ENCODE data around the gene CEP41.

CEP41 gene

GRCh38 chr7:130430841-130431666, 9.8 kb downstream of the CEP41 start:
- Histone ChIP-seq H3K27me3 (replicated peaks; ENCODE audit: control insufficient read depth, insufficient read depth, low read length) (no peaks in the 10 kb centered on the region), H3K4me3 (replicated peaks; ENCODE audit: low read depth, low read length) (no peak overlapping the region), H3K36me3 (ENCODE audit: control insufficient read depth, insufficient read depth, low read length) (no peaks in the 10 kb centered on the region)
- no peak for DNase-seq (ENCODE audit: extremely low read depth, insufficient read length)
- TF ChIP-seq CTCF (IDR thresholded peaks at IDR 0.05; ENCODE audit: insufficient read depth, low read length, poor library complexity, severe bottlenecking), result no peak

GRCh38 chr7:130430115-130430514, 10.7 kb downstream of the CEP41 start:
- no peak for DNase-seq (ENCODE audit: extremely low read depth, insufficient read length)
- Histone ChIP-seq H3K36me3 (ENCODE audit: control insufficient read depth, insufficient read depth, low read length) (no peaks in the 10 kb centered on the region), H3K27me3 (replicated peaks; ENCODE audit: control insufficient read depth, insufficient read depth, low read length) (no peaks in the 10 kb centered on the region), H3K4me3 (replicated peaks; ENCODE audit: low read depth, low read length) (no peak overlapping the region)
- no peak for TF ChIP-seq CTCF (IDR thresholded peaks at IDR 0.05; ENCODE audit: insufficient read depth, low read length, poor library complexity, severe bottlenecking)

GRCh38 chr7:130429019-130429418, 11.8 kb downstream of the CEP41 start:
- Histone ChIP-seq H3K36me3 (ENCODE audit: control insufficient read depth, insufficient read depth, low read length) (no peaks in the 10 kb centered on the region), H3K4me3 (replicated peaks; ENCODE audit: low read depth, low read length) (no peak overlapping the region), H3K27me3 (replicated peaks; ENCODE audit: control insufficient read depth, insufficient read depth, low read length) (no peaks in the 10 kb centered on the region)
- TF ChIP-seq CTCF (IDR thresholded peaks at IDR 0.05; ENCODE audit: insufficient read depth, low read length, poor library complexity, severe bottlenecking), result no peak
- no peak for DNase-seq (ENCODE audit: extremely low read depth, insufficient read length)

GRCh38 chr7:130426564-130426963, 14.3 kb downstream of the CEP41 start:
- no peak for DNase-seq (ENCODE audit: extremely low read depth, insufficient read length)
- TF ChIP-seq CTCF (IDR thresholded peaks at IDR 0.05; ENCODE audit: insufficient read depth, low read length, poor library complexity, severe bottlenecking), result no peak
- Histone ChIP-seq H3K4me3 (replicated peaks; ENCODE audit: low read depth, low read length) (no peak overlapping the region), H3K27me3 (replicated peaks; ENCODE audit: control insufficient read depth, insufficient read depth, low read length) (no peaks in the 10 kb centered on the region), H3K36me3 (ENCODE audit: control insufficient read depth, insufficient read depth, low read length) (no peaks in the 10 kb centered on the region)

- H3K36me3 ChIP-seq (ENCODE audit: control insufficient read depth, insufficient read depth, low read length), result no peaks in the 10 kb centered on the region
- H3K4me3 ChIP-seq (replicated peaks; ENCODE audit: low read depth, low read length), result no peak overlapping the region
- DNase-seq (ENCODE audit: extremely low read depth, insufficient read length), result no peak
- TF ChIP-seq CTCF (IDR thresholded peaks at IDR 0.05; ENCODE audit: insufficient read depth, low read length, poor library complexity, severe bottlenecking), result no peak
- no peaks in the 10 kb centered on the region for H3K27me3 ChIP-seq (replicated peaks; ENCODE audit: control insufficient read depth, insufficient read depth, low read length)
Observed at GRCh38 chr7:130425796-130426195, 15.0 kb downstream of the CEP41 start.
